IPS-18c (cell line): ENCODE measurements around the gene PTBP1.
A peak's percentile ranks its signal among the peaks of the same experiment; 100 is the strongest.

Experiments
- H3K4me3 ChIP-seq: 2 replicates; pipeline ENCODE4 v1.7.0; 2013; ENCODE audit warnings: low read depth, mild to moderate bottlenecking, low read length, moderate library complexity; ENCODE audit not compliant: insufficient read depth
- H3K9me3 ChIP-seq: one replicate; pipeline ENCODE4 v1.6.1; 2013; ENCODE audit warnings: mild to moderate bottlenecking, low read length, moderate library complexity; ENCODE audit not compliant: control insufficient read depth, insufficient read depth

Gene PTBP1

GRCh38 chr19:791007-791566, 6.2 kb upstream of the PTBP1 start:
- no peak overlapping the region for H3K4me3 ChIP-seq
- H3K9me3 ChIP-seq = peaks cover 3% of the 10 kb centered on the region

- Histone ChIP-seq H3K4me3 (no peak overlapping the region), H3K9me3 (peaks cover 3% of the 10 kb centered on the region)
Observed at GRCh38 chr19:791567-792305, 5.5 kb upstream of the PTBP1 start.

- peaks cover 3% of the 10 kb centered on the region for H3K9me3 ChIP-seq
Observed at GRCh38 chr19:792306-792885, 4.9 kb upstream of the PTBP1 start.

GRCh38 chr19:793806-794205, 3.4 kb upstream of the PTBP1 start:
- H3K9me3 ChIP-seq = peaks cover 3% of the 10 kb centered on the region

More at GRCh38 chr19:792306-792885, 4.9 kb upstream of the PTBP1 start:
- H3K4me3 ChIP-seq = no peak overlapping the region

GRCh38 chr19:795073-795611, 2.1 kb upstream of the PTBP1 start:
- no peaks in the 10 kb centered on the region for H3K9me3 ChIP-seq
- no peak overlapping the region for H3K4me3 ChIP-seq

More at GRCh38 chr19:793806-794205, 3.4 kb upstream of the PTBP1 start:
- no peak overlapping the region for H3K4me3 ChIP-seq

- Histone ChIP-seq H3K9me3 (no peaks in the 10 kb centered on the region), H3K4me3 (peak overlapping the region; percentile 58; the same call in 1 of the 2 replicates)
Observed at GRCh38 chr19:795691-796581, 1.3 kb upstream of the PTBP1 start.

- Histone ChIP-seq H3K4me3 (peak overlapping the region; percentile 94), H3K9me3 (no peaks in the 10 kb centered on the region)
Observed at GRCh38 chr19:797528-798414, 519 bp downstream of the PTBP1 start.

GRCh38 chr19:798415-799075, 1.3 kb downstream of the PTBP1 start:
- Histone ChIP-seq H3K4me3 (peak overlapping the region; percentile 94), H3K9me3 (no peaks in the 10 kb centered on the region)

GRCh38 chr19:799076-799881, 2.0 kb downstream of the PTBP1 start:
- Histone ChIP-seq H3K9me3 (no peaks in the 10 kb centered on the region), H3K4me3 (peak overlapping the region; percentile 94)

- H3K4me3 ChIP-seq = peak overlapping the region; percentile 9; the same call in 1 of the 2 replicates
- no peaks in the 10 kb centered on the region for H3K9me3 ChIP-seq
Observed at GRCh38 chr19:800360-801029, 3.2 kb downstream of the PTBP1 start.

- H3K9me3 ChIP-seq = no peaks in the 10 kb centered on the region
- no peak overlapping the region; the same call in 1 of the 2 replicates for H3K4me3 ChIP-seq
Observed at GRCh38 chr19:801030-801860, 4.0 kb downstream of the PTBP1 start.

GRCh38 chr19:801861-802497, 4.7 kb downstream of the PTBP1 start:
- 0 out of 2 replicates have a peak overlapping the region, but pooled peaks have one; percentile 9 for H3K4me3 ChIP-seq
- no peaks in the 10 kb centered on the region for H3K9me3 ChIP-seq

- no peak overlapping the region for H3K4me3 ChIP-seq
- no peaks in the 10 kb centered on the region for H3K9me3 ChIP-seq
Observed at GRCh38 chr19:802498-803098, 5.3 kb downstream of the PTBP1 start.
